ENCODE results near the gene NHEJ1. TPM values are rescaled to one million over a fixed set of nuclear protein-coding genes. Genes with fewer than 3 reads are reported as not detected.

NHEJ1 gene
- total and polyA plus RNA-seq, 9 of the 15 experiments (the other 6 are each of a cell fraction or from before 2014, with no cell fraction given), result 9.0 to 23.7 (median 13.9) TPM

GRCh38 chr2:219172231-219173154 lies 11.9 kb upstream of the NHEJ1 start:
- Histone ChIP-seq H3K9me1 (ENCODE audit: control insufficient read depth, insufficient read depth, low read length) (no peaks in the 10 kb centered on the region), H3K4me2 (ENCODE audit: insufficient read depth, low read length) (no peak overlapping the region)
- FAIRE-seq, result no peak

More at GRCh38 chr2:219172231-219173154, 11.9 kb upstream of the NHEJ1 start:
- H3K4me3 ChIP-seq, result no peak overlapping the region
- TF ChIP-seq ZNF778 (CRISPR knock-in tag; IDR thresholded peaks at IDR 0.05) (no peak), FOXK2 (conservative IDR thresholded peaks at IDR 0.05 in 1 of 2, IDR thresholded peaks at IDR 0.05 in 1 of 2; ENCODE audit: low read depth in 2 of 2) (no peak), MAFF (IDR thresholded peaks at IDR 0.05; ENCODE audit: low read length) (no peak), BCOR (IDR thresholded peaks at IDR 0.05) (no peak), FOXJ3 (CRISPR knock-in tag; IDR thresholded peaks at IDR 0.05) (no peak), MYC (IDR thresholded peaks at IDR 0.05; ENCODE audit: low read depth, low read length) (no peak), MYC (CRISPR knock-in tag; IDR thresholded peaks at IDR 0.05; ENCODE audit: borderline replicate concordance, low read depth) (no peak), MYBL2 (IDR thresholded peaks at IDR 0.05; ENCODE audit: low read depth) (no peak), MYBL2 (CRISPR knock-in tag; IDR thresholded peaks at IDR 0.05; ENCODE audit: borderline replicate concordance) (no peak), RBFOX2 (IDR thresholded peaks at IDR 0.05; ENCODE audit: low read depth, low read length) (no peak), MTA1 (IDR thresholded peaks at IDR 0.05; ENCODE audit: borderline replicate concordance) (no peak), HLTF (IDR thresholded peaks at IDR 0.05) (no peak), NUFIP1 (IDR thresholded peaks at IDR 0.05; ENCODE audit: partially characterized antibody) (no peak), PYGO2 (tag; IDR thresholded peaks at IDR 0.05) (no peak), XRCC5 (IDR thresholded peaks at IDR 0.05; ENCODE audit: low read depth, low read length) (no peak)
- ATAC-seq, result no peak
- peaks cover 29% of the 10 kb centered on the region; the same call in 2 of the 3 replicates for H3K36me3 ChIP-seq (ENCODE audit: control insufficient read depth, insufficient read depth, low read length)
- no peak overlapping the region for H3K27ac ChIP-seq (ENCODE audit: extremely low read depth, low read depth, low read length)
- no TSS peak for BruUV-seq (replicated peaks)
- intact Hi-C loops (cut with micrococcal nuclease) (no loop called here), in situ Hi-C loops (cut with MboI) (loop anchor here (5.0 kb wide), 2 partner anchors 35 to 120 kb away; partner anchors contain the start of gene ZFAND2B)
- H3K79me2 ChIP-seq (ENCODE audit: control insufficient read depth, insufficient read depth, low read length), result peaks cover 18% of the 10 kb centered on the region
- no peaks in the 10 kb centered on the region for H3K9me3 ChIP-seq (replicated peaks; ENCODE audit: control insufficient read depth, insufficient read depth, low read depth, low read length)
- no peak for DNase-seq (ENCODE audit: extremely low read depth in 1 of 4, low spot score in 3 of 4)
- POLR2A ChIA-PET, result interaction anchor here (0.7 to 1.5 kb wide), 3 partner anchors 12 to 178 kb away, joined by 3 read pairs; partner anchors contain the start of genes GLB1L, NHEJ1 and STK16
- H3K9ac ChIP-seq (ENCODE audit: insufficient read depth in 1 of 2, low read depth in 2 of 2, low read length in 2 of 2), result no peak overlapping the region; a peak in 1 of 4 replicates
- H2AFZ ChIP-seq (ENCODE audit: low read depth, low read length), result no peak overlapping the region
- WGBS (ENCODE audit: insufficient coverage, low coverage, missing lambda C conversion rate), result 84% methylated on average over 14 of the region's 16 CpGs
- H3K4me1 ChIP-seq (replicated peaks in 1 of 2; ENCODE audit: control insufficient read depth in 2 of 2, insufficient read depth in 2 of 2, low read length in 2 of 2), result peaks cover 8 to 16% of the 10 kb centered on the region in 2 experiments; a peak in 4 of 5 replicates
- H3K27me3 ChIP-seq (ENCODE audit: control insufficient read depth in 2 of 2, insufficient read depth in 2 of 2, low read length in 2 of 2), result no peaks in the 10 kb centered on the region
- CTCF ChIA-PET (ENCODE audit: low intra/inter-chr PET ratio), result no interaction called here
- H4K20me1 ChIP-seq (replicated peaks; ENCODE audit: control insufficient read depth, insufficient read depth, low read length), result no peaks in the 10 kb centered on the region

All from K562 (cell line).